Fibroblast of gingiva (primary cell): ENCODE data around the gene PASK.
"Not testable (repeated sequence)": the region's sequence is repeated elsewhere in the genome, so short reads cannot be mapped to it uniquely, and the experiment has no call there.

Source experiments
- DNase-seq: peaks from one replicate; pipeline ENCODE4 v3.0.0-alpha.2; 2011; ENCODE audit warnings: low read depth

The PASK gene

DNA sequence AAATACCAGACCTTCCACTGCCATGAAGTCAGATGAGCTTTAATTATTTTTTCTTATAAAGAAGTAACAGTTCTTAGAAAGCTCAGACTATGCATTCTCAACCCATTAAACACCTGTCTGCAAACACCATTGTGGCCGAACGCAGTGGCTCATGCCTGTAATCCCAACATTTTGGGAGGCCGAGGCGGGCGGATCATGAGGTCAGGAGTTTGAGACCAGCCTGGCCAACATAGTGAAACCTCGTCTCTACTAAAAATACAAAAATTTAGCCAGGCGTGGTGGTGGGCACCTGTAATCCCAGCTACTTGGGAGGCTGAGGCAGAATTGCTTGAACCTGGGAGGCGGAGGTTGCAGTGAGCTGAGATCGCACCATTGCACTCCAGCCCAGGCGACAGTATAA lies 44.7 kb downstream of the PASK start:
- not testable (repeated sequence) for DNase-seq

DNA sequence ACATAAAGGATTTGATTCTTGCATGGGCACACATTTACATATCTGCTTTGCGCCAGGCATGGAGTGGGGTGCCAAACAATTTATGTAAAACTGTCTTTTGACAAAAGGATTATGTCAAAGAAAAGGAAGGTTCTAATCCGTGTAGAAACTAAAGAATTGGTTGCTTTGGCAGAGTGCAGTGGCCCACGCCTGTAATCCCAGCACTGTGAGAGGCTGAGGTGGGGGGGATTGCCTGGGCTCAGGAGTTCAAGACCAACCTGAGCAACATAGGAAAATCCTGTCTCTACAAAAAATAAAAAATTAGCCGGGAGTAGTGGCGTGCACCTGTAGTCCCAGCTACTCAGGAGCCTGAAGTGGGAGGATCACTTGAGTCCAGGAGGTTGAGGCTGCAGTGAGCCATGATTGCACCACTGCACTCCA lies 46.1 kb downstream of the PASK start:
- DNase-seq = no peak

DNA sequence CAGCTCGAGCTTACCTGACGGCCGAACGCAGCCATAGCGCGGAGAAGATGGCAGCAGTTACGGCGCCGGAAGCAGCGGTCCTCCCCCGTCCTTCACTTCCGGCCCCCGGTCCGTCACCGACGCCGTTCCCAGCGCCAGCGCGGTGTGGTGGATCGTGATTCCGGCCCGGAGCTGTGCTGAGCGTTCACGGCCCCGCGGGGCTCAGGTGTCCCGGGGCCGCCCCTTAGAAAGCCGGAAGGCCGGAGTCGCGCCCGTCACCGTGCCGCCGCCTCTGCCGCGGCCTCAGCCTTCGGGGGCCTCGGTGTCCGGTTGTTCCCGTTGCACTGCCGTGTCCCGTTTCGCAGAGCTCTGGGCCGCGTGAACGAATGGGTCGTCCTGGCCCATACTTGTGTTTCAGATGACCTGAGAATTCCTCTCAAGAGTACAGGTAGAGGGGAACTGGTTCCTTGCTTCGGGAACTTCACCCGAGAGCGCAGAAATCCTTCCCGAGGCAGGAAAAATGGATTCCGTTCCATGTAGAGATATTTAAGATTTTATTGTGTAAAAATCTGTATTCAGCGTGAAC lies 47.0 kb downstream of the PASK start, which contains the start of gene MTERF4:
Gene MTERF4 (minus strand): TSS at position 49 of the 565 bp plus-strand sequence. CDS start 14 bp downstream, at position 35.
- peak; percentile 81 for DNase-seq

DNA sequence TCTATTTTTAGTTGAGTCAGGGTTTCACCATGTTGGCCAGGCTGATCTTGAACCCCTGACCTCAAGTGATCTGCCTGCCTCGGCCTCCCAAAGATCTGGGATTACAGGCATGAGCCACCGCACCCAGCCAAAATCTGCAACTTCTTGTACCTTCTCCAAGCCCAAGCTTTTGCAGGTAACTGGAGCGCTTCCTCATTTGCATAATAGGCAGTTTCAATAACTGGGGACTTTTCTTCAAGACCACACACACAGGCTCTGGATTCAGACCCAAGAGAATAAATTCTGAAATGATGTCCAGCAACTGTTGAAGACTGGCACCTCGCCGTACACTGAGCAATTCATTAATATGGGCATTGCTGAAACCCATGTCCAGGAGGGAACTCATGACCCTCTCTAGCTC lies 50.0 kb downstream of the PASK start:
- no peak for DNase-seq

DNA sequence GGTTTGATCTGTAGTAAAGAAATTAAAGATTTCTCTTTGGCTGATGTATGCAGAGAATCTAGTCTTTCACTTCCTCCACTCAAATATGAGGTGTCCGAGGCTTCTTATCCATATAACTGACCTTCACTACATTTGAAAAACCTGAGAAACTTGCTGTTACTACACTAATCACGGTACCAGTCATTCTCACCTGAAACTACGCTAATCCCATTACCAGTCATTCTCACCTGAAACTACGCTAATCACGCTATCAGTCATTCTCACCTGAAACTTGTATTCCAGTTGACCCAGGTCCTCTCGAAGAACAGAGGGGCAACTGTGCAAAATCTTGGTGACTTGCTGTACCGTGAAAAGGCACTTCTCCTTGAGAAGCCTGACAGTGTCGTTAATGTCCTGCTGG lies 52.3 kb downstream of the PASK start:
- no peak for DNase-seq

DNA sequence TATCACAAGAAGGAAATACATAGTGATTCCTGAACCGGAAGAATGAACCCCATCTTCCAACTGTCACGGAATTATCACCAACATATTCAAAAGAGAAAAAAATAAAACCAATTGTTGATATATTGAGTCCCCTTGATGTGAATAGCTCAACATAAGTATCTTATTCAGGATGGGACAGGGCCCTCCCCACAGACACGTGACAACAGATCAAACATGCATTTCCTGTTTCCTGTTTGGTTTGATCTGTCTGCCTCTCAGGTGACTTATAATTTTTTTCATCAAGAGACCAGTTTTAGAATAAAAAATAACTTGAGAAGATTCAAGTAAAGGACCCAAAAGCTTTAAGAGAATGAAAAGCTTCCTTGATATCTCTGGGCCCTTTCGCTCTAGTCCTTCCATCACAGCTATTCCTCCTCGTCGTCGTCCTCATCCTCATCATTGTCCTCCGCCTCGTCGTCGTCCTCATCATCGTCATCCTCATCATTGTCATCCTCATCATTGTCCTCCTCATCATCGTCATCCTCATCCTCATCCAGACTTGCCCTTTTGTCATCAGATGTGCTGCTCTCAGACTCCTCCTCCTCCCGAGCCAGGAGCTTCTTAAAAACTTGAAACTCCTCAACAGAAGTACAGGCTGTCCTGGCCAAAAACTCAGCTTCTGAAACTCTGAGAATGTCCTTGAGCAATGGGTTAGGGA lies 53.5 kb downstream of the PASK start:
- no peak for DNase-seq

DNA sequence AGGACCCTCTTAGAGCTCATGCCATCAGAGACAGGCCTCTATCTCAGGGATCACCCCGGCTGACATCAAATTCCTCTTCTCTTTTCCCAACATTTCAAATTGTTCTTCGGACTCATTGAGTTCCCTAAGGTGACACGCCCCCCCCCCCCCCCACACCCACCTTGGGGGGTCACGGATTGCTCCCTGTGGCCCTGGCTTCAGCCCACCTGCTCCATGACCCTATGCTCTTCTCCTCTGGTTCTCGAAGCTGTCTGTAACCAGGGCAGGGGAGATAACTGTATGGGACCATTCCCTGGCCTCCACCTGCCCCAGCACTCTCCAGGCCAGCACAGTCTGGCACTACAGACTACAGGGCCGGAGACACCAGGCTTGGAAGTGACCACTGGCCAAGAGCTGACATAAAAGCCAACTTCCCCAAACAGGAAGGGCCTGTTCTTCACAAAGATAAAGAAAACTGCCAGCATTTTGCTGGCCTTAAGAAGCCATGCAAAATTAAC lies 54.3 kb downstream of the PASK start:
- DNase-seq = no peak

DNA sequence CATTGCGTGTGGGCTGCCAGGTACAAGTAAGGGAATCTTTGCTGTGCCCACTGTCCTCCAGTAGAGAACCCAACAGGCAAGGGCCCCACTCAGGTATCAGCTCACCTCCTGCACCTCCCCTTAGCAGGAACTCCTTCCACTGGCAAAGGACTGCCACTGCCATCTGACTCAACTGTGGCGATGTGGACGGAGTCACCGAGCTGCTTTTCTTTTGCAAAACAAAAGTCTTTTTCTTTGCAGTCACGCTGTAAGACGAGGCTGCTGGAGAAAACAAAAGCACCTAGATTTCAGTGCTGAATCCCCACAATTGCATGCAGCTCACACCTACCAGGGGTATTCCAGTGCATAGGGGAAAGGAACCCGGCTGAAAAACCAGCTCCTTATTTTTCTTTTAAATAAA lies 55.1 kb downstream of the PASK start:
- no peak for DNase-seq

DNA sequence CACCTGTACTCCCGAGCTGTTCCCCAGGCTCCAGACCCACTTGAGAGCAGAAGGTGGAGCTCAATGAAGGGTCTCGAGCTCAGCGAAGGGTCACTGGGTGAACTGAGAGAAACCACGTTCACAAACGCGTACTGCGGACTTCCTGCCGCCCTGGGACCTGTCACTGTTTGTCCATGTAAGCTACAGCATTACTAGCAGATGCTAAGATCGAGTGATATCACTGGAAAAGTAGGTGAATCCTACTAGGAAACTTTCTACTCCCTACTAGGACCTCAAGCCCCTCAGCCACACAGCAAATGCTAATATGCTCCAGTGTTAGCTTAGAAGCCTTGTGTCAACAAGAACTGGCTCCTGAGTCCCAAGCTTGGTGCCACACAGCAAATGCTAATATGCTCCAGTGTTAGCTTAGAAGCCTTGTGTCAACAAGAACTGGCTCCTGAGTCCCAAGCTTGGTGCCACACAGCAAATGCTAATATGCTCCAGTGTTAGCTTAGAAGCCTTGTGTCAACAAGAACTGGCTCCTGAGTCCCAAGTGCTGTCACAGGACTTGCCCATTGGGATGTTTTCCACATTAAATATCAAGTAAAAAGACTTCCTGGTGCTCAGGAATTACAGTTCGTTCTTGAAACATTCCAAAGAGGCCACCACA lies 56.0 kb downstream of the PASK start:
- not testable (repeated sequence) for DNase-seq

GRCh38 chr2:241092677-241093076 lies 56.6 kb downstream of the PASK start:
- DNase-seq = no peak

DNA sequence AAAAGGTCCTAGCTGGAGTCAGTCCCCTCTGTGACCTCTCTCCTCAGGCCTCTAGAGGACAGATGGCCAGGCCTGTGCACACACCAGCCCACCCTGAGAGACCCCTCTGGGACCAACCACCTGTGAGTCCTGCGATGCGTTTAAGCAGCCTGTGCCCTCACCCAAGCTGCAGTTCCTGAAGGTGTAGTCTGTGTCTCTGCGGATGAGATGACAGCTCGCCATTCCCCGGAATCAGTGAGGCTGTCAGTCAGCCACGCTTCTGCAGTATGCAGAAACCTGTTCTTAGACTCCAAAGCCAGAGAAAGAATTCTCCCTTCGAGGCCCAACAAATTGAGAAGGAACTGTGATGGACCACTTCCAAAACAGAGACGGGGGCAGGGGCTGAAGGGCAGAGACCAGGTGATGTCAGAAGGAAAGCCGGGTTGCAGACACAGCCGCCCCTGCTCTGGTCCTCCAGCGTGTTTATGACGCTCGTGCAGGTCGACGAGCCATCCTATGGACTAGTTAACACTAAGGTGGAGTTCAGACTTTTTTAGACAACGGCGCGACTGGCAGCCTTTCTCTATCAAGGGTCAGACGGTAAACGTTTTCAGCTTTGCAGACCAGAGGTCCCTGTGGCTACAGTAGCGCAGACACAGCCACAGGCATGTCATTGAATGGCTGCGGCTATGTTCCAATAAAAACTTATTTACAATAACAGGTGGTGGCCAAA lies 57.4 kb downstream of the PASK start:
- no peak for DNase-seq

DNA sequence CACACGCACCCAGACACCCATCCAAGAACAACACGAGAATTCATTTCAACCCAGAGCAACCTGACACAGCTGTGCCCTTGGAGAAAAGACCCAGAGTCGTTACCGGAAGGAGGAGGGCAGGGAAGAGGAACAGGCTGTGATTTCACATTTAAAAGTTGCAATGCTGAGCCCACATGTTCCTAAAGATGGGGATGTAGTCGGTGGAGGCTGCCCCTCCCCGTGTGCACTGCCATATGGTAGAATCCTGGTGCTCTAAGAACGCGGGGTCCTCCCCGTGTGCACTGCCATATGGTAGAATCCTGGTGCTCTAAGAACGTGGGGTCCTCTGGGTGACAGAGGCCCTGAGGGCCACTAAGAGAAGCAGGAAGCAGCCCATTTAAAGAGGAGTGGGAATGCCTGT lies 58.1 kb downstream of the PASK start:
- no peak for DNase-seq

- DNase-seq = no peak
These were observed 60.2 kb downstream of the PASK start for GRCh38 chr2:241088791-241089732.

DNA sequence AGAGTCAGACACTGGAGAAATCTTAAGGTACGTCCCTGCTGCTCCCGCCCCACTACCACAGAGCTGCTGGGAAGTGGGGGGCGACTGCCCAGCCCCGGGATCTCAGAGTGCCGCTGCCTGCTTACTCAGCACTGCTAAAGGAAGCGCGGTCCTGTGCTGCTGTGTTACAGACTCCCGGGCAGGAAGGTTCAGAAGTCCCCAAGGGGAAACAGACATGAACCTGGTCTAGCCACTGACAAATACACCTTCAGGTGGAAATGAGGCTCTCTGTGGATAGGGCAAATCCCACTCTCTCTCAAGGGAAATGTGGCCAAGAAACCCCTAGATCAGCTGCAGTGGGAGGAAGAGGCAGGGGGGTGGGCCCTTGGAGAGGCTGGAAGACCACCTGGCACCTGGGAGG lies 60.9 kb downstream of the PASK start:
- DNase-seq = no peak

GRCh38 chr2:241087420-241088268 lies 61.6 kb downstream of the PASK start:
- DNase-seq = no peak

DNA sequence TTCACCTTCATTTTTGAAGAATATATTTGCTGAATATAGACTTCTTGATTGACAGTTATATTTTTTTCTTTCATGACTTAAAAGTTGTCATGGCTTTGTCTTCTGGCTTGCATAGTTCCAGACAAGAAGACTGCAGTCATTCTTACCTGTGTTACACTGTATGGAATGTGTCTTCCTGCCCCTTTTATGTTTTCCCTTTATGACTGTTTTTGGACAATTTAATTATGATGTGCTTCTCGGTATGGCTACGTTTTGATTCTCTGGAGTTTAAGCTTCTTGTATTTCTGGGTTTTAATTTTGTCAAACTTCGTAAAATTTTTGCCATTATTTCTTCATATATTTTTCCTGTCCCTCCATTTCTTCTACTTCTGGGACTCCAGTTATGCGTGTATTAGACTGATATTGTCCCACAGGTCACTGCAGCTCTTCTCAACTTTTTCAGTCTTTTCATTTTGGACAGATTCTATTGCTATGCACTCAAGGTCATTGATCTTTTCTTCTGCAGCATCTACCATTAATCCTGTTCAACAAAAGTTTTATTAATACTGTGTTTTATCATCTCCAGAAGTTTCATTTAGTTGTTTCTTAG lies 64.3 kb downstream of the PASK start:
- DNase-seq = no peak

DNA sequence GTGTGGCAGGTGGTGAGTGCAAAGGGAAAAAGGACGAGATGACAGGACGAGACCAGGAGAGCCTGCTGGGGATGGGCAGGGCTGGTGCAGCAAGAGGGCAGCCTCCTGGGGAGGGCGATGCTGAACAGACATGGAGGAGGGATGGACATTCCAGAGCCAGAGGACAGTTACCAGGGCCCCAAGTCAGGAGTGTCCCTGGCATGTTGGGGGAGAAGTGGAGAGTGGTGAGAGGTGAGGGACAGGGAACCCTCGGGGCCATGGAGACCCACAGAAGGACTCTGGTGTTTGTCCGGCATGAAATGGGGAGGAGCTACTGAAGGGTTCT lies 66.2 kb downstream of the PASK start:
- no peak for DNase-seq

GRCh38 chr2:241082341-241083090 lies 66.8 kb downstream of the PASK start:
- DNase-seq = no peak

DNA sequence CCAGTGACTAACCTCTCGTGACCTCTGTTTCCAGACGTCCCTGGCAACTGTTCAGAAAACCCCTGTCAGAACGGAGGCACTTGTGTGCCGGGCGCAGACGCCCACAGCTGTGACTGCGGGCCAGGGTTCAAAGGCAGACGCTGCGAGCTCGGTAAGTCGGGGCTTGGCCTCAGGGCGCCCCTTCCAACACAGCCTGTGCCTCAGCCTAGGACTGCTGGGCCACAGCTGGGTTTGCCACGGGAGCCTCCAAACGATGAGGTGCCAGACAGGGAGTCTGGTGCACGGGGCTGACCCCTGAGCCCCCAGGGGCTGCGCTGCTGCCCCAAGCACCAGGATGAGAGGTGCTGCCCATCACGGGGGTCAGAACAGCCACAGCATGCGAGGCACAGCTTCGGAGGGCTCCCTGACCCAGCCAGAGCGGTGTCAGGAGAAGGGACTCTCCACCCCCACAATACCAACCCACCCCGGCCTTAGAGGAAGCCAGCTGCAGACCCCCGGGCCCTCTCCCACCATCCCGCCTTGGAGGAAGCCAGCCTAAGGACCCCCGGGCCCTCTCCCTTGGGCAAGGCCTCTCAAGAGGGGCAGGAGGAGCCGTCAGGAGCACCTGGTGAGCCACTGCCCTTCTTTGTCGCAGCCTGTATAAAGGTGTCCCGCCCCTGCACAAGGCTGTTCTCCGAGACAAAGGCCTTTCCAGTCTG lies 67.5 kb downstream of the PASK start:
- DNase-seq = no peak
